Panc1 (cell line): ENCODE data around the gene SORL1-AS1.

Experiments
- ATAC-seq: fragments of 200-7000 bp; cut with Tn5 transposase; 2 replicates; pipeline ENCODE4 v1.9.1; 2020; ENCODE audit warnings: mild to moderate bottlenecking, moderate library complexity
- BruUV-seq: library from RNA; stranded (reverse); fragments of 400-500 nt; replicated peaks from 2 replicates; lab custom pipeline; 2021; lab: Mats Ljungman, UMichigan
- CTCF ChIA-PET: fragments of 300-600 bp; sonication (Branson Sonifier 250); formaldehyde crosslinking; loops from one replicate; lab custom pipeline; 2022; ENCODE audit warnings: antibody characterized with exemption; lab: Charles Lee
- POLR2A ChIA-PET: fragments of 300-600 bp; sonication (Branson Sonifier 250); formaldehyde crosslinking; loops from one replicate; lab custom pipeline; 2022; ENCODE audit warnings: antibody characterized with exemption; lab: Charles Lee
- DNase-seq: peaks from one replicate; pipeline ENCODE4 v3.0.0-alpha.2; 2010; ENCODE audit warnings: low read depth, low spot score
- H3K27ac ChIP-seq: 2 replicates; pipeline ENCODE4 v1.5.1; 2011; ENCODE audit warnings: mild to moderate bottlenecking, low read length, inconsistent platforms
- H3K27me3 ChIP-seq: fragments of 200-500 bp; sonication (Bioruptor generic); 2 replicates; pipeline ENCODE4 v1.6.0; 2014; ENCODE audit warnings: low read length, inconsistent platforms; ENCODE audit not compliant: control insufficient read depth, insufficient read depth
- H3K36me3 ChIP-seq: fragments of 200-500 bp; sonication (Bioruptor generic); 2 replicates; pipeline ENCODE4 v1.5.1; 2014; ENCODE audit warnings: inconsistent platforms, mild to moderate bottlenecking, low read length, moderate library complexity; ENCODE audit not compliant: control insufficient read depth, insufficient read depth
- H3K4me1 ChIP-seq: 2 replicates; pipeline ENCODE4 v1.5.1; 2011; ENCODE audit warnings: inconsistent platforms, mild to moderate bottlenecking, low read length, moderate library complexity; ENCODE audit not compliant: control insufficient read depth, insufficient read depth
- H3K4me3 ChIP-seq, 2 experiments: 2 replicates each; pipeline ENCODE4 v1.5.1; 2011 to 2012; ENCODE audit warnings: low read depth in 2 of 2, low read length in 2 of 2, mild to moderate bottlenecking in 2 of 2, inconsistent platforms in 1 of 2, moderate library complexity in 1 of 2
- H3K9me3 ChIP-seq: fragments of 200-500 bp; sonication (Bioruptor generic); 2 replicates; pipeline ENCODE4 v1.5.1; 2014; ENCODE audit warnings: low read depth, mild to moderate bottlenecking, inconsistent platforms, low read length, moderate library complexity; ENCODE audit not compliant: control insufficient read depth, insufficient read depth
- CTCF ChIP-seq: fragments of 450-650 bp; IDR thresholded peaks from 2 replicates; pipeline ENCODE4 v1.5.1; 2017; ENCODE audit warnings: mild to moderate bottlenecking
- POLR2AphosphoS5 ChIP-seq: IDR thresholded peaks from 2 replicates; pipeline ENCODE4 v1.6.1; 2012; ENCODE audit warnings: mild to moderate bottlenecking, low read depth, low read length, moderate library complexity
- REST ChIP-seq, 2 experiments: IDR thresholded peaks; 2 replicates each; pipeline ENCODE4 v1.6.1; 2011 to 2012; ENCODE audit warnings: low read depth in 2 of 2, control low read depth in 1 of 2, low read length in 1 of 2, mild to moderate bottlenecking in 1 of 2, moderate library complexity in 1 of 2; ENCODE audit not compliant: insufficient read depth in 1 of 2
- SIN3A ChIP-seq: IDR thresholded peaks from 2 replicates; pipeline ENCODE4 v1.6.1; 2012; ENCODE audit warnings: low read depth, mild to moderate bottlenecking, low read length, moderate library complexity, borderline replicate concordance; ENCODE audit not compliant: insufficient read depth
- TCF7L2 ChIP-seq: IDR thresholded peaks from 2 replicates; pipeline ENCODE4 v1.6.1; 2011; ENCODE audit warnings: mild to moderate bottlenecking, low read depth, low read length, inconsistent platforms
- in situ Hi-C: cut with HindIII; loops from 2 replicates; pipeline ENCODE4 v1.10.0; 2016; ENCODE audit warnings: low sequenced_read_pairs, low pct_unique_long_range_greater_than_20kb
- intact Hi-C: fragments of 100-400 bp; cut with micrococcal nuclease; formaldehyde crosslinking; loops from one replicate; pipeline ENCODE4 v1.10.0; 2022; ENCODE audit not compliant: unreplicated experiment

SORL1-AS1 gene

DNA sequence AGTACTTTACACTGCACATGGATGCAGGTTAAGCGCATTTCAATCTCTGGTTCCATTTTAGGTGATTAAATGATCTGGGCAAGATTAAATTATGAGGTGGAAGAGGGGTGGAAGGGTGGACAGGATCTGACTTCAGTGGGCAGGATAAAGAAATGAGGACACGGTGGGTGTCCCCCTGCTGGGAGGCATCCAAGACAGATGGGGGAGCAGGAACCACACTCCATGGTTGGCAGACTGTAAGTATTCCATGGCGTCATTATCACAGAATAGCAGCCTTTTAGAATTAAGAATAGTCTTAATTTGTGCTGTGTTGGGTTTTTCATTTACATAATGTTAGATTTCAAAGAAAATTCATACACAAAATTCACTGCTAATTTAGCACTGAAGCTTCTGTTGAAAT, 8.2 kb downstream of the SORL1-AS1 start:
- no peak for ATAC-seq
- no peaks in the 10 kb centered on the region for H3K36me3 ChIP-seq
- intact Hi-C loops (no loop called here), in situ Hi-C loops (no loop called here)
- no TSS peak for BruUV-seq
- no peaks in the 10 kb centered on the region for H3K27me3 ChIP-seq
- POLR2A ChIA-PET, result no interaction called here
- CTCF ChIA-PET, result no interaction called here
- H3K4me3 ChIP-seq, result no peak overlapping the region
- no peak overlapping the region for H3K27ac ChIP-seq
- TF ChIP-seq POLR2AphosphoS5, result no peak
- TF ChIP-seq TCF7L2, result no peak
- TF ChIP-seq SIN3A, result no peak
- TF ChIP-seq REST (IDR thresholded peaks at IDR 0.05; ENCODE audit: insufficient read depth in 1 of 2, low read depth in 2 of 2, low read length in 1 of 2), result no peak
- no peak for TF ChIP-seq CTCF
- no peaks in the 10 kb centered on the region for H3K9me3 ChIP-seq
- H3K4me1 ChIP-seq, result no peaks in the 10 kb centered on the region
- no peak for DNase-seq

DNA sequence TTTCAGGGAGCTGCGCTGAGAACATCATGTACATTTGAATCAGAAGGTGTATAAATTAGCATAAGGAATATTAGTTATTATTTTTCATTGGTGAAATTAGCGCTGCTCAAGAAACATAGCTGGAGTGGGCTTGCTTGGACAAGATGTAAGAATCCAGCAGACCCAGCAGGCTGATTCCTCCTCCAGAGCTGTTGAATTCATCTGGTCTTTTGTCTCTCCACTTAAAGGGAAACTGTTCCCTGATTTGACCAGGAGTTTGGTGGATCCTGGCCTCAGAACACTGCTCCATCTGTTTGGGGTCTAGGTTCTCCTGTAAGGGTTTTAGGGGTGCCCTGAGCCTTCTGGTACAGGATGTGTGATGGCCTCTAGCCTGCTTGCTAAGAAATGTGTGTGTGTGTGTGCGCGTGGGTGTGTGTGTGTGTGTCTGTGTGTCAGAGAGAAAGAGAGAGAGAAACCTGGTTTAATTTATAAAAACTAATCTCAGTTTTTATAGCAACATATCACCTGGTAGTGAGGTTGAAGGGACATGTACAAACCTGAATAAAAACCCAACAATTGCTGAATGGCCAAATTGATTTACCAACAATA, 9.0 kb downstream of the SORL1-AS1 start:
- Histone ChIP-seq H3K27me3 (no peaks in the 10 kb centered on the region), H3K36me3 (no peaks in the 10 kb centered on the region), H3K9me3 (no peaks in the 10 kb centered on the region), H3K27ac (no peak overlapping the region), H3K4me3 (no peak overlapping the region), H3K4me1 (no peaks in the 10 kb centered on the region)
- CTCF ChIA-PET, result no interaction called here
- no peak for DNase-seq
- in situ Hi-C loops (no loop called here), intact Hi-C loops (no loop called here)
- TF ChIP-seq REST (IDR thresholded peaks at IDR 0.05; ENCODE audit: insufficient read depth in 1 of 2, low read depth in 2 of 2, low read length in 1 of 2) (no peak), TCF7L2 (no peak), CTCF (no peak), POLR2AphosphoS5 (no peak)
- POLR2A ChIA-PET, result no interaction called here
- no peak for ATAC-seq
- no TSS peak for BruUV-seq
